NCI-H774 (cell line): ENCODE results near the gene NATD1.

Experiments used
- DNase-seq: peaks from one replicate; lab custom pipeline; 2025; lab: John Stamatoyannopoulos, UW

Gene NATD1

DNA sequence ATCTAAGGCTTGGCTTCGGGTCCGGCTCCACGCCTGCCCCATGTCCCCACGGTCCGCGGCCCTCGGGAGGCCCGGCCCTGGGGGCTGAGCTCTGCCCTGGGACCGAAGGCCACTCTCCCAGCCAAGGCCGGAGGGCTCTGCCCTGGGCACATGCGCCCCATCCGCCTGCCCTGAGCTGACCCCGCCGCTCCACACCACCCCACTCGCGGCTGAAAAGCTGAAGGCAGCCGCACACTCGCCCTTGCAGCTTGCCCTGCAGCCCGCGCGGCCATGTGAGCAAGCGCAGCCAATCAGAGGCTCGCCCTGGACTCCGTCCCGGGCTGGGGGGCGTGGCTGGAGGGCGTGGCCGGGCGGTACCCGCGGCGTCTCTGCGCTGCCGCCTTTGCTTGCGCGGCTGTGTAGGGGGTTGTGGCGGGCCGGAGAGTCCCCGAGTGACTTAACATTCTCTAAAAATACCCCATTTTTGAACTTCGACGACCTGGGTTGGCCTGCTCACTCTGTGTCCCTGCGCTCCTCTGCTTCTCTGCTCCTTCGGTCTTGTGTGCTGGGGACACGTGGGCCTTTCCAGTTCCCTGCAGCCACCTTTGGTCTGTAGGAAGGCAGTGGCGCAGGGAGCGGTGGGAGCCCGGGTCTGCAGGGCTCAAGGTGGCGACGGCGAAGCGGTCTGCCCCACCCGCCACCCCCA is 22.5 kb upstream of the NATD1 start:
- DNase-seq, result no peak

DNA sequence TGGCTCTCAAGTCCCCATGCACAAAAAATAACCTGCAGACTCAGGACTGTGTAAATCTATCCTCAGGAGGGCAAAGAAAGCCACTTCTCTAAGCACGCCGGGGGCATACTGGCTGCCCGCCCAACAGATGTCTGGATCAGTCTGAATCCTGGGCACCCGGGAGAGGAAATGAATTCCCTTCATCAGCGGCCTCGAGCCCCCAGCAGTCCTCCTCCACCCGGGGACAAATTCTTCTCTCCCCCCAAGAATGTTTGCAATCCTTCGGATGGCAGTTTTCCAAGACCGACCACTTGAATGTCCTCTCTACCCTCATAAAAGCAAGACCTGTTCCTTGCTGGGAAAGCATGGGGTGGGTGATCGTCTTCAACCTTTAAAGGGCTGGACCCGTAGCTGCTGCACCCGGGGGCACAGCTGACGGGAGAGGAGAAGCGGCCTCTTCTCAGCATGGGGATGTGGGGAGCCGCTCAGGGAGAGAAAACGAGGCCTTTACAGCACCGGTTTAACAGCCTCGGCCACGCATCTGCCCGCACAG is 21.9 kb upstream of the NATD1 start:
- DNase-seq, result no peak

DNA sequence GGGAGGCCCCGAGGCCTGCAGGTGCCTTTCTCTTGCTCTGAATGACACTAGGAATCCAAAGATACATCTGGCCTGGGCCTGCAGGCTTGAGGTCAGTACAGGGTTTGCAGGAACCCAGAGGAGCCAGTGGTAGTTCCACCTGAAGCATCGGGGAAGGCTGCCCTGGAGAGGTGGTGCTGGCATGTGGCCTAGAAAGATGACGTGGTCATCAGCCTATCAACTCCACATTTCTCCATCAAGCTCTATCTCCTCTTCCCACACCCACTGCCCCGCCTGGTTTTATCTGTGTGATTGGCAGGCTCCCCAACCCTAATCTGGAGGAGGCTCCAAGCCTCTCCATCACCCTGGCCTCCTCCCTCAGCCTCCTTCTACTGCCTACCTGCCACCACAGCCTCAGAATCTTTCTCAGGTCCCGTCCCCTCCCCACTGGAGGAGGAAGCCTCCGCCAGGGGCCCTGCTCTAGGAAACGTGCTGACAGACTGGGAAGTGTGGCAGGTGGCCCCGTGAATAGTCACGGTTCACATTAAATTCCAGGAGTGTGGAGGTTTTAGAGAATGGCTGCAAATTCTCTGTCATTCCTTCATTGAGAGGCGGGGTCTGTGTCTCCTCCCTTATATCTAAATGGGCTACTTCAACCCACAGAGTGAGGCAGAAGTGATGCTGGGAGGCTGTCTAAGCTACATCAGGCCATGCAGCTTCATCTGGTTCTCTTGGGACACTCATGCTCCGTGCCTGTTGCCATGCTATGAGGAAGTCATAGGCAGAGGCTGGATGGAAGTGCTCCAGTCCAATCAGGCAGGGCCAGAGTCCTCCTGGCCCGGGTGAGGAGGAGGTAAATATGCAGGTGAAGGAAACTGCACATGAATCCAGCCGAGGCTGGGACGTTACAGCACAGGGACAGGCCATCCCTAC is 19.9 kb upstream of the NATD1 start:
- DNase-seq, result no peak

DNA sequence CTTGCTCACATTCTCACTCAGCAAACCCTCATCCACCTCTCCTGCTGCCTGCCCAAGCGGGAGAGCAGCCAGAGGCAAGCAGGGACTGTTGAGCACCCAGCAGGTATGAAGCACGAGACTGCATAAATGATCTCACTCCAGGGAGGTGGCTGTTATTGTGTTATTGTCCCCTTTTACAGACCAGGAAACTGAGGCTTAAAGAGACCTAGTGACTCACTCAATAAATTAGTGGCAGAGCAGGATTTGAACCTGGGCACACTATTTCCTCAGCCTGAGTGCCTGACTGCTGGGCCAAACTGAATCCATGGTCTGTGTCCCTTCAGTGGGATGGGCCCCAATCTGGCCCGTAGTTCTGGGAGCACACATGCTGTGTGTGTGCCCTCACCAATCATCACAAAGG is 19.0 kb upstream of the NATD1 start:
- no peak for DNase-seq

DNA sequence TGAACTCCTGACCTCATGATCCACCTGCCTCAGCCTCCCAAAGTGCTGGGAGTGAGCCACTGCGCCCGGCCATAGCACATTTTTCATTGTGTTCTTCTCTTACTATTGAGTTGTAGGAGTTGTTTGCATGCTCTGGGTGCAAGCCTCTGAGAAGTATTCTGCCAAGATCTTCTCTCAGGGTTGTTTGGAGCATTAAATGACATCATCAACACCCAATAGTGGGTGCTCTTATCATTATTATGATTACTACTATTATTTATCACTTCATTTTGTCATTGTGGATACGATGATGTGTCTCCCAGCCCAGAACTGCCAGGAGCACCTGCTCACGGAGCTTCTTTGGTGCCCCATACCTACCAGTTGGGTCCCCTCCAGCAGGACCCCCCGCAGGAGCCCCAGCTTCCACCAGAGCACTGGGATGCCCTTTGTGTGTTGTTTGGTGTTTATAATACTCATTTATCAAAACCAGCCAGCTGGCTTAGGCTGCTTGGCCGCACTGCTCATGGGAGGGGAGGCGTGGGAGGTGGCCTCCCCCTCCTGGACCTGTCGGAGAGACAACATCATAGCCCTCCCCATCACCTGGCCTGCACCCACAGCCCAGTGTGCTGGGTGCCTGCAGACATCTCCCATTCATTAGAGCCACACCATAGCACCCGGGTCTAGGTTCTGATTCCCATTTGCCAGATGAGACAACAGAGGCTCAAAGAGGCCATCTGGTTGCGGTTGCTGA is 18.4 kb upstream of the NATD1 start:
- DNase-seq, result no peak

DNA sequence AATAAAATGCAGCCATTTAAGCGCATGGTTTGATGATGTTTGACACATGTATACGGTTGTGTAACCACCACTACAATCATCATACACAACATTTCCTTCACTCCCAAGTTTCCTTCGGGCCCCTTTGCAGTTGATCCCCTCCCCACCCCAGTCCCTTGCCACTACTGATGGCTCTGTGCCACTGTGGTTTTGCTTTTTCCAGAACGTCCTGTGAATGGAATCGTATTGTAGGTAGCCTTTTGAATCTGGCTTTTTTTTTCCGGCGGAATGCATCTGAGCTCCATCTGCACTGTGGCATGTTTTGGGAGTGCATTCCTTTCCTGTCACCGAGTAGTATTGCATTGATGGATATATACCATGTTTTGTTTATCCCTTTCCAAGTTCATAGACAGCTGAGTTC is 16.2 kb upstream of the NATD1 start:
- DNase-seq, result no peak

DNA sequence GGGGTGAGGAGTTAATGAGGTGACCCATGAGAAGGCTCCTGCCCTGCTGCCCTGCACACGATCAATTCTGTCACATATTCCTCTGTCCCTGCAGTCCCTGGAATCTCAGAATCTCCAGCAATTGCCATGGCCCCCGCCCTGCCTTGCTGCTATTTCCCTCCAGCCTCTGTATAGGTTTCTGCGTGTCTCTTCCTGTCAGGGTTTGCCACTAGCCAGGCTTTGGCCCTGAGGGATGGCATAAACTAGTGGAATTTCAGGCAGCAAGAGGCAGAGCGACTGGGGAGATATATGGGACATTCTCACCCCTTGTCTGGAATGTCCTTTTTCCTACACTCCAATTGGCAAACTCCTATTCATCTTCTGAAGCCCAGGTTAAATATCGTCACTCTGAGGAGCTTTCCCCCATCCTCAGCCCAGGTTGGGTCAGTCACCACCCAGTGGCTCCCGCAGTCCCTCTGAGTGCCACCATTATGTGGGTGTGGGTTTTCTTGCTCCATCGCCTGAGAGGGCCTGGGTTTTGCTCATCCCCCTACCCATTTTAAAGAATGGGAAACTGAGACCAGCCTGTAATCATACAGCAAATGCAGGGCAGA is 15.5 kb upstream of the NATD1 start:
- DNase-seq, result no peak

DNA sequence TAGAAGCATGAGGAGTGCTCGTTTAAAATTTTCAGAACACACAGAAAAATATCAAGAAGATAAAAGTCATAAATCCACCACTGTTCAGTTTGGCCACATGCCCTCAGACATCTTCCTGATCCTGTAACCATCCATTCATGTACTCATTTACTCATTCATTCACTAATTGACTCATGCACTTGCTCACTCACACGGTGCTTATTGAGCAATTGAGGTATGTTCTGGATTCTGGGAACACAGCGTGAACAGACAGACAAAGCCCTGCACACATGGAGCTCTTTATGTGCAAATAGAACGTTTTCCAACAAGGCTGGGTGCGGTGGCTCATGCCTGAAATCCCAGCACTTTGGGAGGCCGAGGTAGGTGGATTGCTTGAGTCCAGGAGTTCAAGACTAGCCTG is 10.2 kb upstream of the NATD1 start:
- DNase-seq, result no peak

DNA sequence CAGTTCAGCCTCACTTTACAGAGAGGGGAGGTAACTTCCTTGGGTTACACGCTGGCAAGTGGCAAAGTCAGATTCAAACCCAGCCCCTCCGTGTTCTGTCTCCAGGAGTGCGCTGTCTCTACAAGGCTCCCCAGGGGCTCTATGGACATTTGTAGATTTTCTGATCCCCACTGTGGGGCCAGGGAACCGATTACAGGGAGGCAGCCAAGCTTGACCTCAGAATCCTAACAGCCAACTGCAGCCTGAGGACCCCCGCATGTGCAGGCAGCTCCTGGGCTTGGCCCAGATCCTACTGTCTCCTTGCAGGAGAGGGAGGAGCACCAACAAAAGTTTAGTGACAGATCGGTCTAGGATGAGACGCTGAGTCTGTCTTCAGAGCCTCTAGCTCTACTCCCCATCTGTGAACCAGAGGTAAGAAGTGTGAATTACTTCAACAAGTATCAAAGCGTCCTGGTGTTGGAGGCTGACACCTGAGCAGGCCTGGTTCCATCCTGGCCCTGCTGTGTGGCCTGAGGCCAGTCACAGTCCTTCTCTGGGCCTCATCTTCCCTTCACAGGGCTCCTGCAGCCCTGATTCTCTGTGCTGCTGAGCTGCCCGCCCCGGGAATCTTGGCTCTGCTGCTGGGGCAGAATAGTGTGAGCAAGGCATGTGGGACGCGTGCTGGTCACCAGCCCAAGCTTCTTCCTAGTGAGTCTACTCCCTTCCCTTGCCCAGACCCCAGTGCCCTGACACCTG is 9.2 kb upstream of the NATD1 start:
- no peak for DNase-seq

DNA sequence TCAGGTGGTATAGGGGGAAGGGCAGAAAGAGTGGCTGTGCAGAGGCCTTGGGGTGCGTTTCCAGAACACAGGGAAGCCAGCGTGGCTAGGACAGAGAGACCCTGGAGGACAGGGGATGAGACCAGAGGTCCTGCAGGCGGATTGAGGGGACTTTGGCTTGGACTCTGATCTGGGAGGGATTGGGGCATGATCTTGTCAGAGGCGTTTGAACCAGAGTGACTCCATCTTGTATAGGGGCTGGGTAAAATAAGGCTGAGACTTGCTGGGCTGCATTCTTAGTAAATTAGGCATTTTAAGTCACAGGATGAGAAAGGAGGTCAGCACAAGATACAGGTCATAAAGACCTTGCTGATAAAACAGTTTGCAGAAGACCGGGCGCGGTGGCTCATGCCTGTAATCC is 5.4 kb upstream of the NATD1 start:
- DNase-seq, result no peak

DNA sequence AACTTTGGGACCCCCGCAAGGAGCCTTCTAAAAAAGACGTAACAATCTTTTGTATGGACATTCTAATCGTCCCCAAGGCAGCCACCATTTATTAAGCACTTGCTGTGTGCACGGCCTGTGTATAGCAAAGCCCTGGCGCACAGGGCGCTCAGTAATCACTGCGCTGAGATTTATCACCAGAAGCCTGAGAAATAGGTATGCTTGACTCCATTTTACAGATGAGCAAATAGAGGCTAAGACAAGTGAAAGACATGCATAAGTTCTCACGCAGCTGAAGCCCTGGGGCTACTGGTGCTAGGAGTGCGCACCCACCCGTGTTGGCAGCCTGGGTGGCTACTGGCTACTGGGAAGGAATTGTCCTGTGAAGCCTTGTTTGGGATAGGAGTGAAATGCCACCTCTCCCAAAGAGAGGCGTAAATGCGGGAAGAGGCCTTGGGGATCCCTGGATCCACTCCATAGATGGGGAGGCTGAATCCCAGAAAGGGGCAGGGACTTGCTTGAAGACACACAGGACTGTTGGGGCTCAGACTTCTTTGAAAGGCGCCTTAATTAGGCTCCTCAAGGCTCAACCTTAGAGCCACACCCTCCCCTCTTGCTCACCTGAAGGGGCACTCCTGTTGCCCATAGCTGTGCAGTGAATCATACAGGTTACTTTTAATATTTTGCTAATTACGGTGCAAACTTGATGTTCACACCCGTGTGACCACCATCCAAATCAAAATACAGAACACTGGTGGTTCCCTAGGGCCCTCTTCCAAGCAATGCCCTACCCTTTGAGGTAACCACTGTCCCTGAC is 634 bp upstream of the NATD1 start:
- no peak for DNase-seq

DNA sequence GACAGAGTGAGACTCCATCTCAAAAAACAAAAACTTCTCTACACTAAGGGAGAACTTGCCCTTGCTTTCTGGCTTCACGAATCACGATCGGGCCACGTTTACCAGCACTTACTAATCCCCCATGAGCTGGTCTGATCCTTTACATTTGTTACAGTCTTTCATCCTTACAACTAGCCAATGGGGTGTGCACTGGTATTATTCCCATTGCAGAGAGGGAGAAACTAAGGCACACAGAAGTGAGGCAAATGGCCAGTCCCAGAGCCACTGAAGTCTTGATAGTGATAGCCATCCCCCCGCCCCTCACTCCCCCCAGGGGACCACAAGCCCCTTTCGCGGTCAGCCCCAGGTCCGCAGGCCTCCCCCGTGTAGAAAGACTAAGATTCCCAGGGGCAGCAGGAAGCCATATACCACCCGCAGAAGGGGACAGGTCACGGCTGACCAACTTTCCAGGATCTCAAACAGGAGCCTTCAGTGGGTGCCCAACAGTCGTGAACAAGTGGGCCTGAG is 868 bp downstream of the NATD1 start:
- no peak for DNase-seq

DNA sequence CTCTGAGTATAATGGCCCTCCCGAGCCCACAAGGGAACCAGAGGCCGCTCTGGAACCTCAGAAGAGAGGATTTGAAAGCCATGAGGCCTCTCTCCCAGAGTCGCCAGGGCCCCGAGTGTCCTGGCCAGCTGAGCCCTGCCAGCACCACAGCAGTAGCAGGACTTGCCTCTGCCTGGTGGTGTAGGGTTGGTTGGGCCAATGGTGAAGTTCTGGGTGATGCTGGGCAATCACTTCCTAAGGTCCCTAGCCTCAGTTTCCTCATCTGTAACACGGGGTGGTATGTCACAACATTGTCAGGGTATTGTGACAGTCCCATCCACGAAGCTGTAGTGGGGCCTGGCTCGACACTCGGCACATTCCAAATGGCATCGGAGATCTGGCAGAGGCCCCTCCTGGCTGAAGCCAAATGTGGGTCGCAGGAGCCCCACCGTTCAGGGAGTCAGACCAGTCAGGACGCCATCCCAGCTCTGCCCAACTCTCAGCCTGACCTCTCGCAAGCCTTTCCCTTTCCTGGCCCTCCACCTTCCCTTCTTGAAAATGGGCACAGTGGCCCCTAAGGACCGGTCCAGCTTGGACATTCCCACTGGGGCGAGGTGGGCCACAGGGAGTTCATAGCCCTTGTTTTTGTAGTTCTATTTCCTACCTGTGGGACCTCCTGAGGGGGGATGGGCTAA is 1.7 kb downstream of the NATD1 start:
- no peak for DNase-seq

DNA sequence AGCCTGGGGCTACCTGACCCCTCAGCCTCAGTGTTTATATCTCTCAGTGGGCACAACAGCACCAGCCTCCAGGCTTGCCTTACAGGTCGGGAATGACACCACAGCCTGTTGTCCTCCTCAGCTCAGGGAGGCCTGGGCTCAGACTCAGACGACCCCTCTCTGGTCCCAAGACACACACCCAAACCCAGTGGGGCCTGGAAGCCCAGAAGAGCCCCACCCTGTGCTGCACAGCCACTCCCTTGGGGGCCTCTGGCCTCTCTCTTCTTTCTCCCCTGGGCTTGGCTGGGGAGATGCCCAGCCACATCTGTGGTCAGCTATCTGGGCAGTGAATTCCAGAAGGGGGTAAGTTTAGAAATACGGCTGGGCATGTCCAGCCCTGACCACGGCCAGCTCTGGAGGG is 2.4 kb downstream of the NATD1 start:
- no peak for DNase-seq

DNA sequence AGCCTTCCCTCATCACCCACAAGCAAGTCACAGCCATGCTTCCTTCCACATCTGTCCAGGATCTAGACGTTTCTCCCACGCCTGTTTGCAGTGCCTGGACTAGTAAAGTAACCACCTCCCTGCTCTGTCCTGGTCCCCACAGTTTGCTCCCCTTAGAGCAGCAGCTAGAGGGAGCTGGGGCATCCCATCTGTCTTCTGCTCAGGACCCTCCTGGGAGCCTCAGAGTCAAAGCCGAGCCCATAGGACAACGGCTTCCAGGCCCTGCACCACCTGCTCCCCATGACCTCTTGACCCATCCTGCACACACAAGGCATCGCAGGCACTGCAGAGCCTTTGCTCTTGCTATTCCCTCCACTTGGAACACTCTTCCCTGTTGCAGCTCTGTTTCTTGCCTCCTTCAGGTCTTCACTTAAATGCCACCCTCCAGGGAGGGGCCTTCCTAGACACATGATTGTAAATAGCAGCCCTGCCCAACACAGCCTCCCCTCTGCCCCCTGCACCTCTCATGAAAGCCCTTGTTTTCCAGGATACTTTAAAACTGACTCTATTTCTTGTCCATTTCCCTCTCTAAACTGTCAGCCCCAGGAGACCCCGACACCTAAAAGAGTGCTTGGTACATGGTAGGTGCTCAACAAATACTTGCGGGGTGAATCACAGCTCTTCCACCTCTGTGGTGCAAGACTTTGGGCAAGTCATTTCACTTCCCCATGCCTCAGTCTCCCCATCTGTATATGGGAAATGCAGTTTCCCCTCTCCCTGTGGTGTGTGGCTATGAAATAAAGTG is 3.1 kb downstream of the NATD1 start:
- DNase-seq, result no peak

DNA sequence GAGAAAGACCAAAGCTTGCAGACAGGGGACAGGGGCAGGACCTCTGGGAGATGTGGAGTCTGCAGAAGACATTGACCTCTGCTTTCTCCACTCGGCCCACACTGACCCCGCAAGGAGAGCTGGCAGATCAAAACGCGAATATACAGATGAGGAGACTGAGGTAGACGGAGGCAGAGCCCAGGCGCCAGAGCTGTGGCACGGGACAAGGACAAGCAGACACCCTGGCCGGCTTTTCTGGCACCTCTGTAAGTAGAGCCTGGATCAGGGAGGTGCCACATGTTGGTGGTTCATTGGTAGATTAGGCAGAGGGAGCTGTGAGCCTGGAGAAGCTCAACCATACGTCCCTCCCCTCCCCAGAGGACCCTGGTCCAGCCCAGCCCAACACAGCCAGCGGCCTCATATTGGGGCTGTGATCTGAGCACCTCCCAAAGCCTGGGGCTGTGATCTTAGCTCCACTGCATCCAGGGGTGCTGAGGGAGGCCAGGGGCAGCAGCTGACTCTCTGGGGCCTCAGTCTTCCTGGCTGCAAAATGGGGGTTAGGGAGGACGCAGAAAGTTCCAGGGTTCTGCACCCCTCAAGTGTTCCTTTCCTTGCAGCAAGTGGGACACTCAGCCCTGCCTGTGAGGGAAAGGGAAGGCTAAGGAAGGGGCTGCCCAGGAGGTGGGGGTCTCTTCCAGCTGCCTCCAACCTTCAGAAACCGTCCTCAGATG is 4.0 kb downstream of the NATD1 start:
- DNase-seq, result no peak

DNA sequence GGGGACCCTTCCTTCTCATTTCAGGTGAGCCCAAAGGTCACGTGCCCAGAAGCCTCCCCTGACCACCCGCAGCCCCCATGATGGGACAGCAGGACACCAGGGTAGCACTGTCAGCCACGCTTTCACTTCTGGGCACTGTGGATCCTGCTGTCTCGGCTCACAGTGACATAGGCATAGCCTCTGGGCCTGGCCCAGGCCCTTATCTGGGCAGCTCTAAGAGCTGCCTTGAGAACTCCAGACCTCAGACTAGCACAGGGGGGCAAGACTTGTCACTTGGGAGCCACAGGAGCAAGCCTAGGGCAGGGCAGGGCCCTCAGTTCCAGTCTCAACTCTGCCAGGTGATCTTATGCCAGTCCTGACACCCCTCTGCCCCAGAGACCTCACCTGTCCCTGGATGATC is 4.7 kb downstream of the NATD1 start:
- DNase-seq, result no peak

DNA sequence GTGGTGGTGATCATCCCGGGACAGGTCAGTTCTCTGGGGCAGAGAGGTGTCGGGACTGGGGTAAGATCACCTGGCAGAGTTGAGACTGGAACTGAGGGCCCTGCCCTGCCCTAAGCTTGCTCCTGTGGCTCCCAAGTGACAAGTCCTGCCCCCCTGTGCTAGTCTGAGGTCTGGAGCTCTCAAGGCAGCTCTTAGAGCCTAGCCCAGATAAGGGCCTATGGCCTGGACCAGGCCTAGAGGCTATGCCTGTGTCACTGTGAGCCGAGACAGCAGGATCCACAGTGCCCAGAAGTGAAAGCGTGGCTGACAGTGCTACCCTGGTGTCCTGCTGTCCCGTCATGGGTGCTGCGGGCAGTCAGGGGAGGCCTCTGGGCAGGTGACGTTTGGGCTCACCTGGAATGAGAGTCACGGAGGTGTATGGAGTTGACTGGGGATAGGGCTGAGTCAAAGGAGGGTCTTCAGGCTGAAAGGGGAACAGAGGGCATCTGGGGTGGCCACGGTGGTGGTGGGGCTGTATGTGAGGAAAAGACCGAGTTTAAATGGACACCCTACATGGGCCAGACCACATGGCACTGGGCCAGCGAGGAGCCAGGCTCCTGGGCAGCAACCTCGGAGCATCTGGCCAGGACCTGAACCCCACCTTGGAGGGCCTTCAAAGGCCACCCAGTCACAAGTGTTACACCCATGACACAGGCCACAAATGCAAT is 5.5 kb downstream of the NATD1 start:
- DNase-seq, result no peak
